ENCODE results near the gene ZNF248. TPM values are rescaled to one million over a fixed set of nuclear protein-coding genes. Genes with fewer than 3 reads are reported as not detected.
"Not testable (repeated sequence)": the region's sequence is repeated elsewhere in the genome, so short reads cannot be mapped to it uniquely, and the experiment has no call there.

The ZNF248 gene
- total and polyA plus RNA-seq, 4 donors = 28.9 to 40.1 (median 30.6) TPM

DNA sequence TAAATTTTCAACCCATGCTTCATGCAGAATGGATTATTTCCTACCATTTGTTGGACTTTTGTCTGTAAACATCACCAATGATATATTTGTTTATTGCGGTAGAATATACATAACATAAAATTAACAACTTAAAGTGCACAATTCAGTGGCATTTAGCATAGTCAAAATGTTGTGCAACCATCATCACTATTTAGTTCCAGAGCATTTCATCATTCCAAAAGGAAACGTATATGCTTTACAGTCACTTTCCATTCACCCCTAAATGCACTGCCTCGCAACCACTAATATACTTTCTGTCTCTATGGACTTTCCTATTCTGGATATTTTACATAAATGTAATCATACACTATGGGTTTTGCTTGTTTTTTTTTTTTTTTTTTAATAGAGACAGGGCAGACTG, 11.4 kb upstream of the ZNF248 start:
- Histone ChIP-seq H3K4me3 (ENCODE audit: low read depth, low read length) (no peak overlapping the region), H3K4me1 (ENCODE audit: control insufficient read depth, insufficient read depth, low read length) (no peaks in the 10 kb centered on the region), H3K27ac (ENCODE audit: low read depth, low read length) (no peak overlapping the region), H3K9me3 (ENCODE audit: control insufficient read depth, insufficient read depth, low read length) (no peaks in the 10 kb centered on the region), H3K27me3 (ENCODE audit: control insufficient read depth, insufficient read depth, low read length) (no peaks in the 10 kb centered on the region), H3K36me3 (ENCODE audit: control insufficient read depth, insufficient read depth, low read length) (no peaks in the 10 kb centered on the region)
- DNase-seq (ENCODE audit: low read depth in 4 of 6, low spot score in 6 of 6) = no peak
- WGBS (ENCODE audit: insufficient coverage) = no CpG with 5 or more reads among the region's 3 CpGs

DNA sequence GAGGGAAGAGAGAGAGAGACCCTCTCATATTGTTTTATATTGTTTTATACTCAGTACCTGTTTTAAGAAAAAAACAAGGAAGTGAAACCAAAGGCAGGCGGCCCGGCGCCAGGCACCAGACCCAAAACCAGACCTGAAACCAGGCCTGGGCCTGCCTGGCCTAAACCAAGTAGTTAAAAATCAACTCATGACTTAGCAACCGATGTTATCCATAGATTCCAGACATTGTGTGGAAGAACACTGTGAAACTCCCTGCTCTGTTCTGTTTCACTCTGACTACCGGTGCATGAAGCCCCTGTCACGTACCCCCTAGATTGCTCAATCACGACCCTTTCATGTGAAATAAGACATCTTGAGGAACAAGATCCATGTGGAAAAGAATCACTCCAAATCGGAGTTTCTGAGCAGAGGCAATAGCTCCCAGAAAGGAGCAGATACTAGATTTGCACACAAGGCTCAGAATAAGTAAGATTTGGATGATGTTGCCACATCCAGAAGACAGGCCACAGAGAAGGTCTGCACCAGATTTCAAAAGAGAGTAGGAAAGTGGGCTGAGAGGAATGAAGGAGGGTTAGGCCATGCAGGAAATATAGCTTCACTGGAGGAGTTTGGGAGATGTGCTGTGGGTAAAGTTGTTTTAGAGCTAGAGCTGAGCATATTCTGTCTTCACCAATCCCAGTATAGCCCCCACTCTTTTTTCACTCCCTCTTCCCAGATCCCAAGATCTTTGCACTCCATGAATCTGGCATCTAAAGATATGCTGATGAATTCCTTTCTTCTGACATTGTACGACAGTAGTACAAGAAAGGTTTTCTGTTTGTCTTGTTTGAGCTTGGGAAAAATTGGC, 8.8 kb upstream of the ZNF248 start:
- no peak for DNase-seq (ENCODE audit: low read depth in 4 of 6, low spot score in 6 of 6)
- no peaks in the 10 kb centered on the region for H3K27me3 ChIP-seq (ENCODE audit: control insufficient read depth, insufficient read depth, low read length)
- H3K4me1 ChIP-seq (ENCODE audit: control insufficient read depth, insufficient read depth, low read length) = no peaks in the 10 kb centered on the region
- H3K36me3 ChIP-seq (ENCODE audit: control insufficient read depth, insufficient read depth, low read length) = no peaks in the 10 kb centered on the region
- 71% methylated on average over 4 of the region's 9 CpGs for WGBS (ENCODE audit: insufficient coverage)
- no peak overlapping the region for H3K4me3 ChIP-seq (ENCODE audit: low read depth, low read length)
- no peaks in the 10 kb centered on the region for H3K9me3 ChIP-seq (ENCODE audit: control insufficient read depth, insufficient read depth, low read length)
- H3K27ac ChIP-seq (ENCODE audit: low read depth, low read length) = no peak overlapping the region

DNA sequence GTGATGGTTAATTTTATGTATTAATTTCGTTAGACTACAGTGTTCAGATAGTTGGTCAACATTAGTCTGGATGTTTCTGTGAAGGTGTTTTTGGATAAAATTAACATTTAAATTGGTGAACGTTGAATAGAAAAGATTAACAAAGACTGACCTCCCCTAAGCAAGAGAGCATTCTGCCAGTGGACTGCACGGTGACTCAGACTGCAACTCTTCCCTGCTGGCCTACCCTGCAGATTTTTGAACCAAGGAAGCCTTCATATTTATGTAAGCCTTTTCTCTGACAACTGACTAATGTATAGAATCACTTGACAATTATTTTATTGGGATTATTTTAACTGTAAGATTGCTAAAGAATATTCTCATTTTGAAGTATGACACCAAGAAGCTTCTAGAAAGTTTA, 7.9 kb upstream of the ZNF248 start:
- no peak overlapping the region for H3K4me3 ChIP-seq (ENCODE audit: low read depth, low read length)
- no CpG with 5 or more reads among the region's 3 CpGs for WGBS (ENCODE audit: insufficient coverage)
- DNase-seq (ENCODE audit: low read depth in 4 of 6, low spot score in 6 of 6) = no peak
- no peaks in the 10 kb centered on the region for H3K36me3 ChIP-seq (ENCODE audit: control insufficient read depth, insufficient read depth, low read length)
- H3K9me3 ChIP-seq (ENCODE audit: control insufficient read depth, insufficient read depth, low read length) = no peaks in the 10 kb centered on the region
- H3K4me1 ChIP-seq (ENCODE audit: control insufficient read depth, insufficient read depth, low read length) = no peaks in the 10 kb centered on the region
- H3K27ac ChIP-seq (ENCODE audit: low read depth, low read length) = no peak overlapping the region
- no peaks in the 10 kb centered on the region for H3K27me3 ChIP-seq (ENCODE audit: control insufficient read depth, insufficient read depth, low read length)

DNA sequence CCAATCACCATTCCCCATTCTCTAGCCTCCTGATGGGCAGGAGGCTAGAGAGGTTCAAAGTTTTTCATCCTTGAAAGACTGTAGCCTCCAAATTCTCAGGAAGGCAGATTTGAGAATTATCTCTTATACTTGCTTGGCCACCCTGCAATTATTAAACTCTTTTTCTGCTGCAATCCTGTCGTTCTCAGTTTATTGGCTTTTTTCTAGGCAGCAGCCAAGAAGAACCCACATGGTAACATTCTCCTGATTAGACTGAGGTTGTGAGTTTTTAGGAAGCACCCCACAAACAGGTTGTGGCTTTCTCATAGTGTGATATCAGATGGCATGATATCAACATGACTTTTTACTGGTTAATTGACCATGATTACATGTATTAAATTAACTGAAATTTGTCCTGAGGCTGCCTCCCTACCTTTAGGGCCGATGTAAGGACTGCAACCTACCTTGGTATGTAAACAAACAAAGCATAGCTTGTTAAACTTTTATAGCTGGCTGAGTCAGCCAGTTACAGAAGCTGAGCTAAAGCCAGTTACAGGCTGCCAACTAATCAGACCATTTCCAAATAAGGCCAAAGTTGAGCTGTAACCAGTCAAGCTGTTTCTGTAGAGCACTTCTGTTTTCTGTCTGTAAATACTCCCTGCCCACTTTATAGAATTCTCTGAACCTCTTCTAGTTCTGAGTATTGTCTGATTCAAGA, 3.2 kb upstream of the ZNF248 start:
- WGBS (ENCODE audit: insufficient coverage) = no CpG with 5 or more reads among the region's 2 CpGs
- Histone ChIP-seq H3K4me3 (ENCODE audit: low read depth, low read length) (no peak overlapping the region), H3K27ac (ENCODE audit: low read depth, low read length) (no peak overlapping the region), H3K9me3 (ENCODE audit: control insufficient read depth, insufficient read depth, low read length) (no peaks in the 10 kb centered on the region), H3K27me3 (ENCODE audit: control insufficient read depth, insufficient read depth, low read length) (no peaks in the 10 kb centered on the region), H3K36me3 (ENCODE audit: control insufficient read depth, insufficient read depth, low read length) (no peaks in the 10 kb centered on the region), H3K4me1 (ENCODE audit: control insufficient read depth, insufficient read depth, low read length) (peaks cover 3% of the 10 kb centered on the region)
- DNase-seq (ENCODE audit: low read depth in 4 of 6, low spot score in 6 of 6) = no peak

DNA sequence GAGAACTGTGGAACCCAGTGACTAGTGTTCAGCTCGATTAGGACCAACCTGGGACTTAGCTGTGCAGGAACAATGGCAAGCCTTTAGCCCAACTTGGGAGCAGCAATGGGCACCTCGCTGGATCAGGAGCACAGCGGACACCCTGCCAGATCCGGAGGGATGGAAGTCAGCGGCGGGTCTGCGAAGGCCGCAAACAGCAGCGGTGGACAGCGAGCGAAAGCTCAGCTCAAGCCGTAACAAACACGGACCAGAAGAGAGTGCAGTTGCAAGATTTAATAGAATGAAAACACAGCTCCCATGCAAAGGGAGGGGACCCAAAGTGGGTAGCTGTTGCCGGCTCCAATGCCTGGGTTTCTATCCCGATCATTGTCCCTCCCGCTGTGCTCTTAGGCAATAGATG, 1.9 kb upstream of the ZNF248 start:
- H3K9me3 ChIP-seq (ENCODE audit: control insufficient read depth, insufficient read depth, low read length); H3K4me3 ChIP-seq (ENCODE audit: low read depth, low read length); DNase-seq (ENCODE audit: low read depth in 4 of 6, low spot score in 6 of 6); H3K27ac ChIP-seq (ENCODE audit: low read depth, low read length); H3K36me3 ChIP-seq (ENCODE audit: control insufficient read depth, insufficient read depth, low read length); H3K4me1 ChIP-seq (ENCODE audit: control insufficient read depth, insufficient read depth, low read length); H3K27me3 ChIP-seq (ENCODE audit: control insufficient read depth, insufficient read depth, low read length): not testable (repeated sequence)
- 94% methylated on average over 9 of the region's 16 CpGs for WGBS (ENCODE audit: insufficient coverage)

DNA sequence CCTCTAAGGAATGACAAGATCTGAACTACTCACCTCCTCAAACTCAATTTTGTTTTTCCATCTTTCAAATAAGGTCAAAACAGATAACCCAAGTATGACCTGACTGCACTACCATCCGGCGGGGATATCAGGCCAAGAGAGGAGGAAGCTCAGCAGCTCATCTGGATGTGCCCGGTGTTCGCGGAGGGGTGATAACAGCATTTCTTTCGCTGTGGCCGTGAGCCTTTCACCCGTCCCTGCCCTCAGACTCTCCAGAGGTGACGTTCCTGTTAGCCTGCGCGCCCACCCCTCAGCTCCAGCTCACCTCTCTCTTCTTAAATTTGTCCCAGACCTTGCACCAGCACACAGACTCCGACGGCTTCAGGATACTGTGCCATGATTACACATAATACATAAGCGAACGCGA, 526 bp downstream of the ZNF248 start:
- H3K27ac ChIP-seq (ENCODE audit: low read depth, low read length) = peak overlapping the region; percentile 94
- H3K4me3 ChIP-seq (ENCODE audit: low read depth, low read length) = peak overlapping the region; percentile 69
- peaks cover 3% of the 10 kb centered on the region for H3K4me1 ChIP-seq (ENCODE audit: control insufficient read depth, insufficient read depth, low read length)
- peak in 2 of 6 donors; percentile 13 to 28 for DNase-seq (ENCODE audit: low read depth in 4 of 6, low spot score in 6 of 6)
- no peaks in the 10 kb centered on the region for H3K27me3 ChIP-seq (ENCODE audit: control insufficient read depth, insufficient read depth, low read length)
- no peaks in the 10 kb centered on the region for H3K9me3 ChIP-seq (ENCODE audit: control insufficient read depth, insufficient read depth, low read length)
- 0% methylated on average over 12 of the region's 16 CpGs for WGBS (ENCODE audit: insufficient coverage)
- peaks cover 10% of the 10 kb centered on the region for H3K36me3 ChIP-seq (ENCODE audit: control insufficient read depth, insufficient read depth, low read length)

DNA sequence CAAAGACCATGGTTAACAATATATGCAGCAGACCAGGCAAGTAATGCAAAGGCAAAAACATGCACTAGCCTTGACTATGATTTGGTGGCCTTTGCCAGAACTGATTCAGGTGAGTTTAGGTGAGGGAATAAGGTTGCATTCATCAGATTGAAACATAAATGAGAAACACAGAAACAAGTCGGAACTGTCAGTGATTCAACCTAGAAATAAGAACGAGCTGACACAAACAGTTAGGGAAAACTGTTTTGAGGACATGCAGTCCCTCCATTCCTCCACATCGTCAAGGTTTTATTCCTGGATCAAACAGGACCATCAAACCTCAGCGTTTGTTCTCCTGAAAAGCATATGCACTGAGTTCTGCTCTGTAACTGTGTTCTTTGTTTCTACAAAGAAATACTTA, 1.8 kb downstream of the ZNF248 start:
- Histone ChIP-seq H3K4me3 (ENCODE audit: low read depth, low read length) (no peak overlapping the region), H3K4me1 (ENCODE audit: control insufficient read depth, insufficient read depth, low read length) (peaks cover 3% of the 10 kb centered on the region), H3K27me3 (ENCODE audit: control insufficient read depth, insufficient read depth, low read length) (no peaks in the 10 kb centered on the region), H3K27ac (ENCODE audit: low read depth, low read length) (no peak overlapping the region), H3K9me3 (ENCODE audit: control insufficient read depth, insufficient read depth, low read length) (no peaks in the 10 kb centered on the region), H3K36me3 (ENCODE audit: control insufficient read depth, insufficient read depth, low read length) (peaks cover 10% of the 10 kb centered on the region)
- DNase-seq (ENCODE audit: low read depth in 4 of 6, low spot score in 6 of 6) = peak in 2 of 6 donors; percentile 3 to 15
- 80% methylated on average over 1 of the region's 4 CpGs for WGBS (ENCODE audit: insufficient coverage)

DNA sequence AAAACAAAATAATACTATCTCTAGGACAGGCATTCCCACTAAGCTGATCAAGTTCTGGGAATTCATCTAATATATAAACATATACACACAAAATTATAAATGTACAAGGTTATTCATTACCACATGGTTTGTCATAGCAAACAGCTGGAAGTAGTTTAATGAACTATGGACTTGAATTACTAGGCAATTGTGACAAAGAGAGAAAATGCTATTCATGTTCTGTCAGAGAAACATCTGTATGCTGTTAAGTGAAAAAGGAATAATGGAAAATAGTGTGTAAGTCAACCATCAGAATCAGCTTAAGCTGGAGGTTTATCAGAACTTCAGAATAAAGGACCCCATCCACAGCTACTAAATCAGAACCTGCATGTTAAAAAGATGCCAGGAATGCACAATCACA, 2.8 kb downstream of the ZNF248 start:
- H3K36me3 ChIP-seq (ENCODE audit: control insufficient read depth, insufficient read depth, low read length) = peaks cover 10% of the 10 kb centered on the region
- no peak overlapping the region for H3K27ac ChIP-seq (ENCODE audit: low read depth, low read length)
- no peak for DNase-seq (ENCODE audit: low read depth in 4 of 6, low spot score in 6 of 6)
- no peaks in the 10 kb centered on the region for H3K9me3 ChIP-seq (ENCODE audit: control insufficient read depth, insufficient read depth, low read length)
- H3K27me3 ChIP-seq (ENCODE audit: control insufficient read depth, insufficient read depth, low read length) = no peaks in the 10 kb centered on the region
- H3K4me1 ChIP-seq (ENCODE audit: control insufficient read depth, insufficient read depth, low read length) = peaks cover 3% of the 10 kb centered on the region
- no peak overlapping the region for H3K4me3 ChIP-seq (ENCODE audit: low read depth, low read length)

DNA sequence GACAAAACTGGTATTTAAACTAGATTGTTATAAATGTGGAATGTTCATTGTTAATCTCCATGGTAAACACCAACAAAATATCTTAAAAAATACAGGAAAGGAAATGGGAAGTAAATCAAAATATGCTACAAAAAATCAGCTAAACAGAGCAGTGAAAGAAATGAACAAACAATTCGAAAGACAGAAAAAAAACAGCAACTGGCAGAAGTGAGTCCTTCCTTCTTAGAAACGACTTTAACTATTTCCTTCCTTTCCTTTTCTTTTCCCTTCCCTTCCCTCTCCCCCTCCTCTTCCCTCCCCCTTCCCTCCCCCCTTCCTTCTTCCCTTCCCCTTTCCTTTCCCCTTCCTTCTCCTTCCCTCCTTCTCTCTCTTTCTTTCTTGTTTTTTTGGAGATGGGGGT, 12.8 kb downstream of the ZNF248 start:
- 83% methylated on average over 1 of the region's 2 CpGs for WGBS (ENCODE audit: insufficient coverage)
- Histone ChIP-seq H3K36me3 (ENCODE audit: control insufficient read depth, insufficient read depth, low read length) (peaks cover 4% of the 10 kb centered on the region), H3K27me3 (ENCODE audit: control insufficient read depth, insufficient read depth, low read length) (no peaks in the 10 kb centered on the region), H3K27ac (ENCODE audit: low read depth, low read length) (no peak overlapping the region), H3K4me1 (ENCODE audit: control insufficient read depth, insufficient read depth, low read length) (no peaks in the 10 kb centered on the region), H3K9me3 (ENCODE audit: control insufficient read depth, insufficient read depth, low read length) (no peaks in the 10 kb centered on the region), H3K4me3 (ENCODE audit: low read depth, low read length) (no peak overlapping the region)
- no peak for DNase-seq (ENCODE audit: low read depth in 4 of 6, low spot score in 6 of 6)

DNA sequence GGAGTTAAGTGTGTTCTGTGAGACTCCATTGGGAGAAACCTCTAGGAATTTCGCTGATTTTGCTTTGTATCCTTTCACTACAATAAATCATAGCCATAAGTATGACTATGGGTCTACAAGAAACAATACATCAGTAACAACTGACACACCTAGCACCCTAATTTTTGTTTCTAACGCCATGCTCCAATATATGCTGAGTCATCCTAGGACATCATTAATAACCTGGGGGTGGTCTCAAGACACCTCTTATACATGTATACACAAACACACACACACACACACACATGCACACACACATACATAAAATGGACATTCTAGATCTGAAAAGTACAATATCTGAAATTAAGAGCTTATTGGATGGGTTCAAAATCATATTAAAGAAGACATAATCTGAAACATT, 18.2 kb downstream of the ZNF248 start:
- no peaks in the 10 kb centered on the region for H3K9me3 ChIP-seq (ENCODE audit: control insufficient read depth, insufficient read depth, low read length)

More for the DNA sequence above, 18.2 kb downstream of the ZNF248 start:
- H3K4me1 ChIP-seq (ENCODE audit: control insufficient read depth, insufficient read depth, low read length) = no peaks in the 10 kb centered on the region
- no peaks in the 10 kb centered on the region for H3K27me3 ChIP-seq (ENCODE audit: control insufficient read depth, insufficient read depth, low read length)
- no peak overlapping the region for H3K4me3 ChIP-seq (ENCODE audit: low read depth, low read length)
- H3K27ac ChIP-seq (ENCODE audit: low read depth, low read length) = no peak overlapping the region
- WGBS (ENCODE audit: insufficient coverage) = no CpG with 5 or more reads among the region's 2 CpGs
- H3K36me3 ChIP-seq (ENCODE audit: control insufficient read depth, insufficient read depth, low read length) = peaks cover 10% of the 10 kb centered on the region
- DNase-seq (ENCODE audit: low read depth in 4 of 6, low spot score in 6 of 6) = no peak
